ENCODE results near the gene PRAMEF15.
"Not testable (repeated sequence)": the region's sequence is repeated elsewhere in the genome, so short reads cannot be mapped to it uniquely, and the experiment has no call there.

PRAMEF15 gene

GRCh38 chr1:13315281-13315680 is at the start of gene PRAMEF15:
TSS of gene PRAMEF15 (plus strand) at chr1:13315581. CDS start at chr1:13318408, 2,827 bp downstream.
- H3K36me3 ChIP-seq (ENCODE audit: control insufficient read depth, insufficient read depth, low read length); H3K4me3 ChIP-seq (ENCODE audit: low read depth, low read length): not testable (repeated sequence)

DNA sequence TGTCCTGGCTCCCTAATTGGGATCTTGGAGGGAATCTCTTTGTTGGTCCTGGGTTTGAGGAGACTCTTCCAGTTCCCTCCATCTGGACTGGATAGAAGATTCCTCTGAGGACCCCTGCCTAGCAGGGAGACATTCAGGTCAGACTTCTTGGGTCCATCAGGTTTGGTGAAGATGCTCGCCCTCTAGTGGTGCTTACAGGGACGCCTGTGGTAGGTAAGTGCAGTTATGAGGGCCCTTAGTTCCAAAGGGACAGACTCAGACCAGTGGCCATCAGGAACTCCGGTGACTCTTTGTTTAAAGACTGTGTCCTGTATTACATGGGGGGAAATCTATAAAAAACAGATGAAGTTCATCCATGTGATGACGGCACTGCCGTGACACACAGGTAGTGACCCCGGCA is 38.4 kb upstream of the PRAMEF15 start:
- not testable (repeated sequence) for H3K4me3 ChIP-seq (ENCODE audit: low read depth, low read length); H3K36me3 ChIP-seq (ENCODE audit: control insufficient read depth, insufficient read depth, low read length); H3K27ac ChIP-seq (ENCODE audit: low read depth, low read length); H3K27me3 ChIP-seq (ENCODE audit: control insufficient read depth, insufficient read depth, low read length); H3K9ac ChIP-seq (ENCODE audit: low read length); H3K4me1 ChIP-seq (ENCODE audit: control insufficient read depth, insufficient read depth, low read length); H3K9me3 ChIP-seq (ENCODE audit: control insufficient read depth, insufficient read depth, low read depth, low read length)

More at GRCh38 chr1:13315281-13315680, at the start of gene PRAMEF15:
- H3K27me3 ChIP-seq (ENCODE audit: control insufficient read depth, insufficient read depth, low read length); H3K27ac ChIP-seq (ENCODE audit: low read depth, low read length); H3K4me1 ChIP-seq (ENCODE audit: control insufficient read depth, insufficient read depth, low read length); H3K9me3 ChIP-seq (ENCODE audit: control insufficient read depth, insufficient read depth, low read depth, low read length); H3K9ac ChIP-seq (ENCODE audit: low read length): not testable (repeated sequence)

DNA sequence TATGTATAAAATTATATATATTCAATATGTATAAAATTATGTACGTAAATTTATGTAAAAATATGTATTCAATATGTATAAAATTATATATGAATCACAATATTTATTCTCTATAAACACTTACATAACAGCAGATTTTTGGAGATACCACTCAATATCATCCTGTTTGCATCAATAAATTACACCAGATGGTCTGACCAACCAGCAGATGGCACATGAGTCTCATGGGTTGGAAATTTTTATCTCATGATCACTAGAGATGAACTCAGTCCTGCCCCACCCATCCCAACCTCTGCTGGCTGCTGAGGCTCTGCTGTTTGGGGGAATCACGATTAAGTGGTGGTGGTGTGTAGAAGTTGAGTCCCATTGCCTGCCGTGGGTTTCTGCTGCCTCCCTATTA is 35.8 kb upstream of the PRAMEF15 start:
- not testable (repeated sequence) for H3K27ac ChIP-seq (ENCODE audit: low read depth, low read length)

GRCh38 chr1:13285037-13285436 is 30.3 kb upstream of the PRAMEF15 start, which contains the start of gene PRAMEF8:
TSS of gene PRAMEF8 (minus strand) at chr1:13285137. CDS start at chr1:13284091, 1,046 bp downstream.
- not testable (repeated sequence) for H3K4me1 ChIP-seq (ENCODE audit: control insufficient read depth, insufficient read depth, low read length); H3K9me3 ChIP-seq (ENCODE audit: control insufficient read depth, insufficient read depth, low read depth, low read length)

More for the DNA sequence above, 35.8 kb upstream of the PRAMEF15 start:
- H3K9ac ChIP-seq (ENCODE audit: low read length); H3K36me3 ChIP-seq (ENCODE audit: control insufficient read depth, insufficient read depth, low read length); H3K27me3 ChIP-seq (ENCODE audit: control insufficient read depth, insufficient read depth, low read length); H3K9me3 ChIP-seq (ENCODE audit: control insufficient read depth, insufficient read depth, low read depth, low read length); H3K4me1 ChIP-seq (ENCODE audit: control insufficient read depth, insufficient read depth, low read length); H3K4me3 ChIP-seq (ENCODE audit: low read depth, low read length): not testable (repeated sequence)

DNA sequence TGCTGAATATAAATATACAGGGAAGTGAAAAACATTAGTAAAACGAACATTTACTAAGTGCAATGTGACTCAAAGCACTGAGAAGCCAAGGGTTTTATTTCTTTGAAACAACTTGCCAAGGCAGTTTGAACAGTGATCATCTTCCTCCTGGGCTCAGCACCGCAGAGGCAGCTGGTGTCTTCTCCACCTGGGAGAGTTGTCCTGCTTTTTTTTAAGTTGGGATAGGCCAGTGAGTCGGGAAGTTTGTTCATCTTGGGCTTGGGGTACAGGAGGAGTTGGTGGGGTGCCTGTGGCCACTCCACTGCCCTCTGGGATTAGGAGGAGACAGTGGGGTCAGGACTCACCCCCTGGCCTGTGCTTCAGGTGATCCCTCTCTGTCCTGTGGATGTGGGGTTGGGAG is 26.4 kb upstream of the PRAMEF15 start:
- not testable (repeated sequence) for H3K9ac ChIP-seq (ENCODE audit: low read length); H3K27ac ChIP-seq (ENCODE audit: low read depth, low read length); H3K27me3 ChIP-seq (ENCODE audit: control insufficient read depth, insufficient read depth, low read length); H3K4me1 ChIP-seq (ENCODE audit: control insufficient read depth, insufficient read depth, low read length); H3K36me3 ChIP-seq (ENCODE audit: control insufficient read depth, insufficient read depth, low read length); H3K9me3 ChIP-seq (ENCODE audit: control insufficient read depth, insufficient read depth, low read depth, low read length); H3K4me3 ChIP-seq (ENCODE audit: low read depth, low read length)

More at GRCh38 chr1:13285037-13285436, 30.3 kb upstream of the PRAMEF15 start, which contains the start of gene PRAMEF8:
- not testable (repeated sequence) for H3K36me3 ChIP-seq (ENCODE audit: control insufficient read depth, insufficient read depth, low read length); H3K27me3 ChIP-seq (ENCODE audit: control insufficient read depth, insufficient read depth, low read length); H3K27ac ChIP-seq (ENCODE audit: low read depth, low read length); H3K9ac ChIP-seq (ENCODE audit: low read length); H3K4me3 ChIP-seq (ENCODE audit: low read depth, low read length)

GRCh38 chr1:13297216-13297931 is 18.0 kb upstream of the PRAMEF15 start:
- H3K9me3 ChIP-seq (ENCODE audit: control insufficient read depth, insufficient read depth, low read depth, low read length); H3K27me3 ChIP-seq (ENCODE audit: control insufficient read depth, insufficient read depth, low read length); H3K9ac ChIP-seq (ENCODE audit: low read length); H3K4me1 ChIP-seq (ENCODE audit: control insufficient read depth, insufficient read depth, low read length); H3K27ac ChIP-seq (ENCODE audit: low read depth, low read length); H3K36me3 ChIP-seq (ENCODE audit: control insufficient read depth, insufficient read depth, low read length); H3K4me3 ChIP-seq (ENCODE audit: low read depth, low read length): not testable (repeated sequence)

DNA sequence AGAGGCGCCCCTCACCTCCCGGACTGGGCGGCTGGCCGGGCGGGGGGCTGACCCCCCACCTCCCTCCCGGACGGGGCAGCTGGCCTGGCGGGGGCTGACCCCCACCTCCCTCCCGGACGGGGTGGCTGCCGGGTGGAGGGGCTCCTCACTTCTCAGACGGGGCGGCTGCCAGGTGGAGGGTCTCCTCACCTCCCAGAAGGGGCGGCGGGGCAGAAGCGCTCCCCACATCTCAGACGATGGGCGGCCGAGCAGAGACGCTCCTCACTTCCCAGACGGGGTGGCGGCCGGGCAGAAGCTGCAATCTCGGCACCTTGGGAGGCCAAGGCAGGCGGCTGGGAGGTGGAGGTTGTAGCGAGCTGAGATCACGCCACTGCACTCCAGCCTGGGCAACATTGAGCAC is 16.7 kb upstream of the PRAMEF15 start:
- H3K4me3 ChIP-seq (ENCODE audit: low read depth, low read length); H3K27me3 ChIP-seq (ENCODE audit: control insufficient read depth, insufficient read depth, low read length); H3K9me3 ChIP-seq (ENCODE audit: control insufficient read depth, insufficient read depth, low read depth, low read length); H3K4me1 ChIP-seq (ENCODE audit: control insufficient read depth, insufficient read depth, low read length); H3K36me3 ChIP-seq (ENCODE audit: control insufficient read depth, insufficient read depth, low read length); H3K27ac ChIP-seq (ENCODE audit: low read depth, low read length); H3K9ac ChIP-seq (ENCODE audit: low read length): not testable (repeated sequence)

GRCh38 chr1:13302197-13302596 is 13.2 kb upstream of the PRAMEF15 start:
- H3K27me3 ChIP-seq (ENCODE audit: control insufficient read depth, insufficient read depth, low read length); H3K27ac ChIP-seq (ENCODE audit: low read depth, low read length); H3K4me1 ChIP-seq (ENCODE audit: control insufficient read depth, insufficient read depth, low read length); H3K9me3 ChIP-seq (ENCODE audit: control insufficient read depth, insufficient read depth, low read depth, low read length); H3K9ac ChIP-seq (ENCODE audit: low read length); H3K36me3 ChIP-seq (ENCODE audit: control insufficient read depth, insufficient read depth, low read length); H3K4me3 ChIP-seq (ENCODE audit: low read depth, low read length): not testable (repeated sequence)

DNA sequence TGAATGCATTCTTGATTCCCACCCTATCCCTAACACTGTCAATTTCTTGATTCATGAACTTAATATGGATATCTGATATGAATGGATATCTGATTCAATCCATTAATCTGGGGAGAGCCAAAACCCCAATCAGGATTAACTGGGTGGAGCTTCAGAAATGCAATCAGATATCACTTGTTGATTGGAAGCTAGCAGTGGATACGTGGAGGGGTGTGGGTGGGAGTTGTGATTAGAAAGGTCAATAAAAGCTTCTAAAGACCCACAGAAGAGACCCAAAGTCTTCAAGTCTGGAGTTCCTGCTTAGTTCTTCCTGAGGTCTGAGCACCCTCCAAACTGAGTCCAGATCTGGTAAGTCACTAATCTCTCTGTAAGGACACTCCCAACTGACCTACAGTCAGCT is 12.1 kb upstream of the PRAMEF15 start, which contains the start of gene PRAMEF33:
Gene PRAMEF33, plus strand, starts transcription at position 301 of the 400 bp plus-strand sequence. CDS start 2,416 bp downstream, outside the sequence.
- H3K9me3 ChIP-seq (ENCODE audit: control insufficient read depth, insufficient read depth, low read depth, low read length); H3K27me3 ChIP-seq (ENCODE audit: control insufficient read depth, insufficient read depth, low read length); H3K27ac ChIP-seq (ENCODE audit: low read depth, low read length); H3K4me1 ChIP-seq (ENCODE audit: control insufficient read depth, insufficient read depth, low read length); H3K4me3 ChIP-seq (ENCODE audit: low read depth, low read length); H3K36me3 ChIP-seq (ENCODE audit: control insufficient read depth, insufficient read depth, low read length); H3K9ac ChIP-seq (ENCODE audit: low read length): not testable (repeated sequence)

DNA sequence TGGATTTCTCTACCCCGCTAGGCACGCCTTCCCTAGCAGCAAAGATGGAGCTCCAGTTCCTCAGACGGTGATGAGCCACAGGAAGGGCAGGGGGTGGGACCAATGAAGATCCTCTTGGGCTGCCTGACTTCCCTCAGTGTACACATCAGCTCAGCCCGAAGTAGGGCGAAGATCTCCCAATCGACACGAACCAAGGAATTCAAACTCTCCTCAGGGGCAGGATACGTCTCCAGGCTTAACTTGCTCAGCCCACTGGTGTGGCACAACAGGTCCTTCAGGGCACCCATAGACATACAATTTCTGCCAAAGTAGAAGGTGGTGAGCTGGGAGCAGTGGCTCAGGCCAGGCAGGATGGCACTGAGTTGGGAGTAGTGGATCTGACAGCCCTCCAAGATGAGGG is 27.1 kb downstream of the PRAMEF15 start:
- H3K4me1 ChIP-seq (ENCODE audit: control insufficient read depth, insufficient read depth, low read length); H3K9ac ChIP-seq (ENCODE audit: low read length); H3K27ac ChIP-seq (ENCODE audit: low read depth, low read length); H3K4me3 ChIP-seq (ENCODE audit: low read depth, low read length); H3K9me3 ChIP-seq (ENCODE audit: control insufficient read depth, insufficient read depth, low read depth, low read length); H3K27me3 ChIP-seq (ENCODE audit: control insufficient read depth, insufficient read depth, low read length); H3K36me3 ChIP-seq (ENCODE audit: control insufficient read depth, insufficient read depth, low read length): not testable (repeated sequence)

DNA sequence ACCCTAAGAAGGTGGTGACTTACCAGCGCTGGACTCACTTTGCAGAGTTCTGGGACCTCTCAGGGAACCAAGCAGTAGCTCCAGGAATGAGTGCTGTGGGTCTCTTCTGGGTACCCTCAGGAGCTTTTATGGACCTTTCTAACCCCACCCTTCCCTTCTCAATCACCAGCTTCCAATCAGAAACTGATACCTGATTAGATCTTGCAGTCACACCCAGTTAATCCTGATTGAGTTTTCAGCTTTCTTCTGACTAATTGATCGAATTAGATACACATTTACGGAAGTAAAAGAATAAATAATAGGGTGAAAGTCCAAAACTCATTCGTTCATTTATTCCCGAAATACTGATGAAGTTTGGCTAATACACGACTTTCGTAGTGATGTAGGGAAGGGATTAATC is 31.7 kb downstream of the PRAMEF15 start, which contains the start of gene PRAMEF14:
Gene PRAMEF14, minus strand, starts transcription at position 101 of the 400 bp plus-strand sequence. CDS start 1,820 bp downstream, outside the sequence.
- not testable (repeated sequence) for H3K27me3 ChIP-seq (ENCODE audit: control insufficient read depth, insufficient read depth, low read length); H3K9ac ChIP-seq (ENCODE audit: low read length); H3K36me3 ChIP-seq (ENCODE audit: control insufficient read depth, insufficient read depth, low read length)

More for the DNA sequence above, 31.7 kb downstream of the PRAMEF15 start, which contains the start of gene PRAMEF14:
- H3K27ac ChIP-seq (ENCODE audit: low read depth, low read length); H3K4me1 ChIP-seq (ENCODE audit: control insufficient read depth, insufficient read depth, low read length); H3K9me3 ChIP-seq (ENCODE audit: control insufficient read depth, insufficient read depth, low read depth, low read length); H3K4me3 ChIP-seq (ENCODE audit: low read depth, low read length): not testable (repeated sequence)
